ENCODE data around the gene GJC2. TPM values are rescaled to one million over a fixed set of nuclear protein-coding genes. Genes with fewer than 3 reads are reported as not detected.

The GJC2 gene
- total RNA-seq, 4 donors from 2014 or later, result 1.9 to 5.5 (median 2.9) TPM

- no peak for TF ChIP-seq CTCF (IDR thresholded peaks at IDR 0.05)
- DNase-seq (ENCODE audit: low spot score) (no peak), ATAC-seq (ENCODE audit: low FRiP score) (no peak)
Observed at GRCh38 chr1:228104526-228105269, 45.0 kb upstream of the GJC2 start.

- TF ChIP-seq CTCF (IDR thresholded peaks at IDR 0.05), result no peak
- ATAC-seq (ENCODE audit: low FRiP score) (no peak), DNase-seq (ENCODE audit: low spot score) (no peak)
Observed at GRCh38 chr1:228105270-228105995, 44.3 kb upstream of the GJC2 start.

GRCh38 chr1:228105996-228106799 lies 43.5 kb upstream of the GJC2 start:
- DNase-seq (ENCODE audit: low spot score) (no peak), ATAC-seq (ENCODE audit: low FRiP score) (no peak)
- TF ChIP-seq CTCF (IDR thresholded peaks at IDR 0.05), result no peak

GRCh38 chr1:228106800-228107054 lies 43.0 kb upstream of the GJC2 start:
- ATAC-seq (ENCODE audit: low FRiP score) (no peak), DNase-seq (ENCODE audit: low spot score) (no peak)
- no peak for TF ChIP-seq CTCF (IDR thresholded peaks at IDR 0.05)

- ATAC-seq (ENCODE audit: low FRiP score) (no peak), DNase-seq (ENCODE audit: low spot score) (no peak)
- TF ChIP-seq CTCF (IDR thresholded peaks at IDR 0.05), result no peak
Observed at GRCh38 chr1:228107636-228108035, 42.1 kb upstream of the GJC2 start.

GRCh38 chr1:228108055-228108690 lies 41.6 kb upstream of the GJC2 start:
- no peak for TF ChIP-seq CTCF (IDR thresholded peaks at IDR 0.05)
- DNase-seq (ENCODE audit: low spot score) (no peak), ATAC-seq (ENCODE audit: low FRiP score) (no peak)

All from omental fat pad (tissue), 4 donors.